Measurements from ENCODE around the gene OBI1.
"Not testable (repeated sequence)": the region's sequence is repeated elsewhere in the genome, so short reads cannot be mapped to it uniquely, and the experiment has no call there.

The OBI1 gene

DNA sequence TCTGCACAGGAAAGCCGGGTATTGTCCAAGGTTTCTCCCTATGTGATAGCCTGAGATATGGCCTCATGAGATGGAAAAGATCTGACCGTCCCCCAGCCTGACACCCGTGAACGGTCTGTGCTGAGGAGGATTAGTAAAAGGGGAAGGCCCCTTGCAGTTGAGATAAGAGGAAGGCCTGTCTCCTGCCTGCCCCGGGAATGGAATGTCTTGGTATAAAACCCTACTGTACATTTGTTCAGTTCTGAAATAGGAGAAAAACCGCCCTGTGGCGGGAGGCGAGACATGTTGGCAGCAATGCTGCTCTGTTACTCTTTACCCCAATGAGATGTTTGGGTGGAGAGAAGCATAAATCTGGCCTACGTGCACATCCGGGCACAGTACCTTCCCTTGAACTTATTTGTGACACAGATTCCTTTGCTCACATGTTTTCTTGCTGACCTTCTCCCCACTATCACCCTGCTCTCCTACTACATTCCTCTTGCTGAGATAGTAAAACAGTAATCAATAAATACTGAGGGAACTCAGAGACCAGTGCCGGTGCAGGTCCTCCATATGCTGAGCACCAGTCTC, 11.8 kb downstream of the OBI1 start:
- not testable (repeated sequence) for DNase-seq

DNA sequence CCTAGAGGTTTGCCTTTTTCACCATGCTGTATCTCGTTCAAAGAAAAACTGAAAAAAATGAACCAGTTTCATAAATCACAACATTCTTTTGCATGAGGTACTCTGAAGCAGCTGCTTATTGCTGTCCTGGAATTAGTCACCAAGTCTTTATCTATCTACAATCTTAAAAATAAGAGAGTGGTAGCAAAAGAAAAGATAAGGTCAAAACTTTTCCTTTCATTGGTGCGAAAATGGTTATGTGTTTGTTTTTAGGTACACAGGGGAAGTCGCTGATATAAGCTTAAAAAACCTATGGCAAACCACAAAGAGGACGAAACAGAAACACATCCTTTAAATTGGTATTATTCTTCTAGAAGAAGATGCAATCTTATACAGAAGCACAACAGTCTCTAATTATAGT, 20.7 kb downstream of the OBI1 start:
- no peak for DNase-seq

DNA sequence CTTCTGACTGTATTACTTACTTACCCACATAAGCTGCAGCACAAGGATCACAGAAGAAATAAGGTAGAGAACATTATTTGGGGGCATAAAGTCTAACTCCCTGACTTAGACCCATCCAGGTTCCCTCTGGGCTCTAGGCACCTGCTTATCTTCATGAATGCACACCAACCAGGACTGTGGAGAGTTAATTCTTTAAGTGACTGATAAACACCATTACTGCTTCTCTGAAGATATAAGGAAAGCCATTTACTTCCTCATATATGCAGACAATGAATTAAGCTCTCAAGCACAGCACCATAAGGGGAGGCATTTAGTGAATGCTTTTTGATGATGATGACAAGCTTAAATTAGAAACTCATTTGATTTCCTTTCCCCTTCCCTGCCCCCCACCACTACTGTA, 22.5 kb downstream of the OBI1 start:
- DNase-seq, result no peak

DNA sequence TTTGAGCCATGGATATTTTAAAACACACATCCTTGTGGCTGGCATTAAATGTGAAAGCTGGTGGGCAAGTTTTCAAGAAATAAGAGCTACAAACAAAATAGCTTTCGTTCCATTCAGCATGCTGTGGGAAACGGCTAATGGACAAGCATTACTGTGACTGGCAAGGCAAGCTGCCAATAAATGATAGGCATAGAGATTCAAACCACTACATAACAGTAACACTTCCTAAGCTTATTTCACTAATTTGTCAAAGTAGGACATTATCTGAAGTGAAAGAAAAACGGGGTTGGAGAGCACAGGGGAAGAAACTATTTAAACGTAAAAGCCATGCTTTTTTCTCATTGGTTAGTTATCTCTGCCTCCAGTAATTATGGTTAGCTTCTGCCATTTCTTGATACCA, 26.0 kb downstream of the OBI1 start:
- DNase-seq, result no peak

DNA sequence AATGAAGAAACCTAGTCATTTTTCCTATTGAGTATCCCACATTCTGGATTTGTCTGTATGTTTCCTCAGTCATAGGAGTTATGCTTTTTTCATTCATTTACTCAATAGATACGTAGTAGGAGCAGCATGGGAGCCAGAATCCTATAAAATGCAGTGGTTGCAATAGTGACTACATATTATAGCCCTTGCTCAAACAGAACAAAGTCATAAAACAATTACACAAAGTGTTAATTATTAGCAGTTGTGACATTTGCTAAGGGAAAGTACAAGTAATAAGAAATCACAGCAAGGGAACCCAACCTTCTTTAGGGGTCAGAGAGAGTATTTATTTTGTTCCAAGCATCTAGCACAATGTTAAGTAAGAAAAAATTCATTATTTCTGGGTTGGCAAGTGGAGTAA, 27.9 kb downstream of the OBI1 start:
- DNase-seq, result no peak

DNA sequence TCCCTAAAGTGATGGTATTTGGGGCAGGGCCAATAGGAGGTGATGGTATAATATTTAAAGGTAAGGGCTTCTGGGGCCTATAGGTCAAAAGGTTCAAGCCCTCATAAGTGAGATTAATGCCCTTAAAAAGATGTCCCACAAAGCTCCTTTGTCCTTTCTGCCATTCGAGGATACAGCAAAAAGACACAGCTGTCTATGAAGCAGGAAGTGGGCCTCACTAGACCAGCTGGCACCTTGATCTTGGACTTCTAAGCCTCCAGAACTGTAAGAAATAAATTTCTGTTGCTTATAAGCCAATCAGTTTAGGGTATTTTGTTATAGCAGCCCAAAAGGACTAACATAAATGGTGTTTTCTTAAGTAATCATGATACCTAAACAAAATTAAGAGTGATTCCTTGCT, 28.4 kb downstream of the OBI1 start:
- DNase-seq, result no peak

DNA sequence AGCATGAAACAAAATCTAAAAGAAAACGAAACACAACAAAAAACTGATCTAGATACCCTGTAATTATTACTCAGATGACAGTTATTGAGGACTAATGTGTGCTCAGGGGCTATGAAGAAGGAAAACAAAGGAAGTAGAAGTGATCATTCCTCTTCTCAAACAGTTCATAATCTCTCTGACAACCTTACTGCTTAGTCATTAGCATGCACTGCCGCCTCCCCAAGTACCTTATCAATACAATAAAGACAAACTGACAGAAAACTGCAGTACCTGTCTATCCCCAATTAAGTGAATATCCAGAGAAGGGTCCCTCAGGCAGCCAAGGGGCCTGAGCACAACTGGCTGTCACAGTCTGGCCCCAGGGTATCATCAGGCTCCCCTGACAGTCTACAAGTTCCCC, 33.6 kb downstream of the OBI1 start:
- DNase-seq, result no peak

DNA sequence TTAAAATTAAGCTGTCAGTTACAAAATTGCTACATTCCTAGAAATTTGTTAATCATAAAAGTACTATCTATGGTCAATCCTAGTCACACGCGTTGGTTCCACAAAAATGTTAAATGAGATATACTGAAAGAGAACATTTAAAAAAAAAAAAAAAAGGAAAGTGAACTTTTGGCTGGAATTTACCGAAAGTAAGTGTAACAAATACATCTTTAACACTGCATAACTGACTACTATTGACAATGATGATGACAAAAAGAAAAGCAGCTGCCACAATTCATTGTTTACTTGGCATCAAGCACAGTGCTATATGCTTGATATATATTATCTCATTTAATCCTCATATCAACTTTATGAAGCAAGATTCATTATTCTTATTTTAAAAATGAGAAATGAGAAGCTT, 35.8 kb downstream of the OBI1 start:
- DNase-seq, result no peak

DNA sequence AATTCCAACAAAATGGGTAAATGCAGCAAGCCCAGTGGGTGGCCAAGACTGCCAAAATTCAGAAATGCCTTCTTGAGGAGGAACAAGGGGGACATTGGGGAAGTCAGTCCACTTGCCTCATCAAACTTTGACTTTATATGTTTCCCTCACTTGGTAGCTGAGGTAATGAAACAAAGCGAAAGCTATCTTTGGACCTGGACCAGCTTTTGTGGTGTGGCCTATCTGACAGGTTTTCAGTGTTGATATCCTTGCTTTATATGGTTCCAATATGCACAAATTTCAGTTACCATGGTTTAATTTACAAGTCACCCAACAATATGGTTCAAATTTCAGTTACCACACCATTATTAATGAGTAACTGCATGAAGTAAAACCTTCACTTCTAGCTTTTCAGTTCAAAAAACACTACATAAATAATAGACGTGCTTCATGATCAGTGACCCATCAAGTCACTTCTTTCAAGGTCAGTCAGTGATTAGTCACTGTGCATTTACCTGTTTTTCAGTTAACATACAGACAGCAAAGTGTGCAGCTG, 38.0 kb downstream of the OBI1 start:
- no peak for DNase-seq

DNA sequence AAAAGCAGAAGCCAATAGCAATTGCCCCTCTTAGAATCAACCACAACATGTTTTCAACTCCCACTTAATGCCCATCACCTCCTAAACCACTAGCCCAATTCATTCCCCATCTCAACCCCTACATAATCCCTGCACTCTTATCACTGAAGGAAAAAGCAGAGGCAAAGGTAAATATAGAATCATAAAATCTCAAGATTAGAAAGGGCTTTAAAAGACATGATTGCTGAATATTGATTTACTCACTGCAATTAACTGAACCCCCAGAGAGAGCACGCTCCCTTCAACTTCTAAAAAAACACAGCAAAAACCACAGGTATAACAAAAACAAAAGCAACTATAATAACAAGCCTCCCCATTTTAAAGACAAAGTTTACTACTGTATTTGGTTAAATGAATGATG, 40.5 kb downstream of the OBI1 start:
- no peak for DNase-seq

DNA sequence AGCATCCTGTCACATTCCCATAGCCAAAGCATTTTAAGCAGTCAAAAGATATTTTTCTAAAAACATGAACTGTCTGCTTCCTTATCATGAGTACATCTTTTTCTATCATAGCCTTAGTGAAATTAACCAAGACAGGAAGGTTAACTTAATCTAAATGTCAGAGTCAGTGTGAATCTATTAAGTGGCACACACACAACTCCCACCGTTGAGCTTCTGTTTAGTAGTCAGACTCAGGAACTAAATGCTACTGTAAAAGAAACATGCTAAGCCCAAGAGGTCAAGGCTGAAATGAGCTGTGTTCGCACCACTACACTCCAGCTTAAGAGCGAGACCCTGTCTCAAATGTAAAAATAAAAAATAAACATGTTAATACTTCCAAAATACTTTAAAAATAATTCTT, 47.9 kb downstream of the OBI1 start:
- no peak for DNase-seq

DNA sequence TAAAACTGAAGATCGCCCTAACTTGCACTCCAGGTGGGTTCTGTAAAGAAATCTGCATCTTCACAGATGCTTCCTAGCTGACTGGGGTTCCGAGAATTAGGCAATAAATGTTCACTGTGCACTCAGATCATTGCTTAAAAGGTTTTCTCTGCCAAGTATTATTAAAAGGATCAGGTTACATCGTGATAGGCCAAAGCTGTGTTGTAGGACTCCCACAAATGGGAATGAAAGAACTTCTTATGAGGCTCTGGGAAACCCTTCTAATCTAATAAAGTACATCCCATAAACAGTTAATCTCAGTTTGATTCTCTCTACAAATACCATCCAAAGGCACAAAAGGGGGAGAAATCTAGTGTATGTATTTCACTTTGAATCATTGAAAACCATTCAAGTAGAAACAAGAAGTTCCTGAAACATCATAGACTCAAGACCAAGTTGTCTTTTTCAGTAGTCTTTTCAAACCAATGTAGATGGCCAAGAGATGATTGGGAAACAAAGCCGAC, 48.5 kb downstream of the OBI1 start:
- no peak for DNase-seq

DNA sequence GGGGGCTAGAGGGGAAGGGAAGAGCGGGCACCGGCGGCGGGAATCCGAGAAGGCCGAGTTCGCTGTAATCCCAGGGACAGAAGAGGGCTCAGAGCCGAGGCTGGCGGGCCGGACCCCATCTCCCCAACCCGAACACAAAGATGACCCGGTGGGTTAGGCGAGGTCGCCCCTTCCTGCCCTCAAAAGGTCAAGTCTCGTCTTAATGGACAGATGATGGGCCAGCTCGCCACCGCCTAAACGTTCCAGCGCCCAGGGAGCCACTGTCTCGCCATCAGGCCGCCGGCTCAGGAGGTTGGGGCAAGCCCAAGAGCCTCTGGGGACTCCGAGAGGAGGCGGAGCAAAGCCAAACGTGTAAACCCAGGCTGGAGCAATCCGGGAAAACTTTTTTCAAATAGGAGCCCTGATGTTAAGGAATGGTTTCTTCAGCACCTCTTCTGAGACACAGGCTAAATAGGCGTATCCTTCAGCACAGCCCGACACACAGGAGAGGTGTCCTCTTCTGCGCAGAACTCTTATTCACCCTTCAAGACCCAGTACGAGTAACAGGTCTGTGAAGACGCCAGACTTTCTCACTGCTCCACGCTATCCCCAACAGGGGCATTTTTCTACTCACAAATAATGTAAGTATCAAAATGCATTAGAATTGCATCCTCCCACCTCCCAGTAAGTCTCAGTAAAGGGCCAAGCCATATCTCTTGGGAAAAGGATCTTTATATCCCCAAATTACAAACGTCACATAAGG, 49.3 kb downstream of the OBI1 start:
- no peak for DNase-seq

DNA sequence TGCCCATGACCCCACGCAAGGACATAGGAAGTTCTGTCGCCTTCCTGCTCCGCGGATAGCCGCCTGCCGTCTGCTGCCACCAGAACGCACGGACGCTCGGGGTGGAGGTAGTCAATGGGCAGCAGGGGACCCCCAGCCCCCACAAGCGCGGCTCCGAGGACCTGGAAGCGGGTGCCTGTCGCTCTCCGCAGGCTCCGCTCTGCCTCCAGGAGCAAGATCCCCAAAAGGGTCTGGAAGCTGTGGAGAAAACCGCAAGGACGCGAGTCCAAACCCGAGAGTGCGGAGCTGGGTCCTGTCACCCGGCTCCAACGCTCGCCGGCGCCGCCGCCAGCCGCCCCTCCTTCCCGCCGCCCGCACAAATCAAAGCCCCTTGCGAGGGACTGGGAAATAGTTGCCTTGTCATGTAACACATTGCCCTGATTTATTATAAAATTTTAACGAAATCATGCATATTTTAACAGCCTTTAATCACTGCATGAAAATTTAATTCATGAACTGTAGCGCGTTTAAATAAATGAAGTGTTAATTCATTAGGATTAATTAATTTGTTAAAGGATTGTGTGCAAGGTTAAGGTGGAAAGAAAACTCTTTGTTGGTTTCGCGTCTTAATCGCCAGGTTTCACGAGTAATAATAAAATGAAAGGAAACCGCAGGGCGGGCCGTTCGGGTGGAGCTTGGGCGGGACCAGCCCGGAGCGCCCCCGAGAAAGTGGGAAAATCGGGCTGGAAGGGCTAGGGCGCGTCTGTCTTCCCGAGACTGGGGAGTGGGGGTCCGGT, 50.1 kb downstream of the OBI1 start:
- no peak for DNase-seq

DNA sequence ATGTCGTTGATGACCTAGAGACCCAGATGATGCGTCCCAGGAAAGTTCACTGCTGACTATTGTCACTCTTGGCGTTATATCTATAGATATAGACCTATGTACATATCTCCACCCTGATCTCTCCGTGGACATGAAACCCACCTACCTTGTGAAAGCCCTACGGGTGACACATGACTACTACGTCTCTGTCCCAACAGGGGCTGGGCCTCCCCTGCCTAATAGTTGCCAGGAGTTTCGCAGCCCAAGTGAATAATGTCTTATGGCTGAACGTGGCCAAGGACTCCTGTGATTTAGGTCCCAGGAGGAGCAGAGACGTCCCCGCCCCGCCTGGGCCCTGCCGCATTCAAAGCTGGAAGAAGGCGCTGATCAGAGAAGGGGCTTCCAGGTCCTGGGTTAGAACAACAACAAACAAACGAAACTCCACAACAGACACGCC, 50.7 kb downstream of the OBI1 start:
- no peak for DNase-seq

DNA sequence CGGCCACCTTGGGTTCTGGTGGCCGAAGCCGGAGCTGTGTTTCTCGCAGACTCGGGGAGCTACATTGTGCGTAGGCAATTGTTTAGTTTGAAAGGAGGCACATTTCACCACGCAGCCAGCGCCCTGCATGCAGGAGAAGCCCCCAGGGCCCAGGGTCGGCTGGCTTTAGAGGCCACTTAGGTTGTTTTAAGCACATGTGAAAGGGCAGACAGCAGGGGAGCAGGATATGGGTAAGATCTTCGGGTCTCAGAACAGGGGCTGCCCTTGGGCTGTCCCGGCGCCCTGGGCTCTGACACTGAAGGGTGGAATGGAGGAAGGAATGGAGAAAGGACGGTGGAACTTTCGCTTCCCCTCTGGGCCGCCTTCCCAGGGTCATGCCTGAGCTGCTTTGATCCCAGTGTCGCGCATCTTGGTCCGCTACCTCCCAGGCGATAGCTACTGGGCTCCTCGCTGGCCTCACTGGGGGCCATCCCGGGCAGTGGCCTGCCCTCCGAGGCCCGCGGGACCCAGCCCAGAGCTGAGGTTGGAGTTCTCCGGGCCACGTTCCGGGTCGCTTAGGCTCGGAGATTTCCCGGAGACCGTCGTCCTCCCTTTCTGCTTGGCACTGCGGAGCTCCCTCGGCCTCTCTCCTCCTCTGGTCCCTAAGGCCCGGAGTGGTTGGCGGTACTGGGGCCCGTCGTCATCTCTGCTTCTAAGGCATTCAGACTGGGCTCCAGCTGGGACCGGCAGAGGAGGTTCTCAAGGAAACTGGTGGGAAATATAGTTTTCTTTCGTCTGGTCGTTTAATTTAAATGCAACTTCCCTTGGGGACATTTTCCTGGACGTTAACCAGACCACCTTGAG, 51.3 kb downstream of the OBI1 start:
- no peak for DNase-seq

DNA sequence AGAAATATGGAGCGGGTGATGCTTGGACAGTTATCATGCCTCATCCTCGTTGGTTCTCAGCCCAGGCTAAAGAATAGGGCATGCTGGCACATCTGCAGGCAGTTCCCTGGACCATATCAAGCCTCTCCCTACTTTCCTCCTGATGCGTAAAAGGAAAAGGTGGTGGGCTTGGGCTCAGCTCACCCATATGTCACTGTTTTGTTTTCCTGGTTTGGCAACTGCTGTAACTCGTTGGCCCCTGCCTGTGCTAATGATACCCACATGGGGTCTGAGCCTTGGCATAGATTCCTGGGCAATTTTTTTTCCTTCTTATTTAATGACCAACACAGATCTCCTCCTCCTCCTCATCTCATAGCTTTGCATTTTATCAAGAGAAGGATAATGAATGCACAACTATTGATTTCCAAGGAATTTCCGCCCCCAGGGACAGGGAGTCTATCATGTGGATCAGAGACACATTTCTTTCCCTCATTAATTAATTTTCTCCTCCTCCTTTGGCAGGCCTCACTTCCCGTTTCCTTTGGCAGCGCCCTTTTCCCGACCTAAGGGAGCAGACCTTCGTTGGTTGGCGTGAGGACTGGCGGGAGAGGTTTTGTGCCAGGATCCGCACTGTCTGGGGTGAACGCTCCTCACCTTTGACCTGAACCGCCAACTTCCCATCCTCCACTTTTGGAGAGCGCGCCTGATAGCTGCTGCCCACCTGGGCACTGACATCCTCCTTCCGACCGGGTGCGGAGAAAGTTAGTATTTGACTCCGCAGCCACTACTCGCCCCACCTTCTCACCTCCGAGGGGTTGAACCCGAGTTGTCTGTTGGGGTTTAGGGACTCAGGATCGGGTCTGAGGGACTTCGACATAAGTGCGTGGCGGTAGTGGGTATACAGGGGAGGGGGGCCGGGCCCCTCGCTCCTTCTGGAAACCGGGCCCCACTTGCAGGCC, 52.2 kb downstream of the OBI1 start:
- no peak for DNase-seq

DNA sequence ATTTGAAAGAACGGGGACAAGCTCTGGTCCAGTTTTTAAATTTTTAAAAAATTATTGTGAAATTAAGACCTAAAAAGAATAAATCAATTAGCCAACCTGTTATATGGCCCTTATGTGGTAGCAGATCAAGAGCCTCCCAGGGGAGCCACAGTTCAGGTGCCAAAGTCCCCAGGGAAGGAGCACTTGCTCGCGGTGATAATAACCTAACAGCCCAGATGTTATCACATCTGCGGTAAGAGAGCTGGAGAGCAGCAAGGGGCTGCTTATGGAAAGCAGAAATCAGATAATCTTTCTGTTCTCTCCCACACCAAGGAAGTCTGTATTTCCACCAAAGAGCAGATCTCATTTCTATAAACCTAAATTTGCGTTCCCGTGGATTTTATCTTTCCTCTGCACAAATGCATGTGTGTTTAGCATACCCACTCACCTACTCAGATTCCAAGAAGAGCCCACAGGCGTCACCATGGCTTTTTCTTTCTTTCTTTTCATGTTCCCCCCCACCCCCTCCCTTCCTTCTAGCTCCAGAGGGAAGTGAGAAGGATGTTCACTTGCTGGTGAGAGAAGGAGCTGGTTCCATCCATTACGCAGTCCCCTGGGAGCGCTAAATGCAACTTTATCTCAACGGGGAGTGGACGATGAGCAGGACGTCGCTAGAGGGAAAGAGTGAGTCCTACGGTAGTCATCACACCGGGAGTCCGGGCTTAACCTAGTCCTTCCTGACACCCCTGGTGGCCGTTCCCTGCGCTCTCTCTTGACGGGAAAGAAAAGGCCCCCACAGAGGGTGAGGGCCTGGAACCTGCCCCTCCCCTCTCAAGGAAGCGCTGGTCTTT, 54.0 kb downstream of the OBI1 start:
- no peak for DNase-seq

DNA sequence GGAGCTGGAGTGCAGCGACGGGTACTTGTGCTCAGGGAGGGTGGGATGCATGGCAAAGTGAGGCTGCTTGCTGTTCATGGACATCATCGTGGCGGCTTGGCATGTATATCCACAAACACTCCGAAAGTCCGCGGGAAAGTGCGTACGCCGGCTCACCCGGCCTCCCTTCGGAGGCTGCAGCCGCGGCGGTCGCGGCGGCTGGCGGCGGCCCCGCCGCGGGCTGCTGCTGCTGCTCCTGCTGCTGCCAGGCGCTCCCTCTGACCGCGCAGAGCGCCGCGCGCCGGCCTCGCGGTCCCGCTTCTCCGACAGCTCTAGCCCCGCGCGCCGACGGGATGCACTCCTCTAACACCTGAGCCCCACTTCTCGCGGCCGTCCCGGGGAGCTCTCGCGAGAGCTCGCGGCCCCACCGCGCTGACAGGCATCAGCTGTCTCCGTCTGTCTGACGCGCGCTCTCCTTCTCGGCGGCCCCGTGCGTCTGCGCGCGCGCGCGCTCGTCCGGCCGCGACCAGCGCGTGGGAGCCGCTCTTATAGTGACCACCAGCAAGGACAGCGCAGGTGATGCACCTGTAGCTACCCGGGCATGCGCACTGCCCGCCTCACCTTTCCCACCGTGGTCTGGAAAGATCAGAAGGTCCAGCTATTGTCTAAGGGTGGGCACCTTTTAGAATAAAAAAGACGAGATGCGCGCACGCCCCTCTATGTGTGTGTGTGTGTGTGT, 55.6 kb downstream of the OBI1 start, which contains the start of gene POU4F1:
TSS of gene POU4F1 (minus strand) at position 313 of the 718 bp plus-strand sequence. CDS start at position 87, 226 bp downstream.
- peak; percentile 43 for DNase-seq

All from T-helper 9 cell (primary cell).